Measurements from ENCODE around the gene RYR2. TPM values are rescaled to one million over a fixed set of nuclear protein-coding genes. Genes with fewer than 3 reads are reported as not detected.

The RYR2 gene
- total and polyA plus RNA-seq, 8 donors = 1.6 to 6.9 (median 4.4) TPM

GRCh38 chr1:237638555-237638954, 596.6 kb downstream of the RYR2 start:
- Histone ChIP-seq H3K27ac (no peak overlapping the region), H3K9me3 (no peaks in the 10 kb centered on the region), H3K4me3 (no peak overlapping the region), H3K27me3 (no peaks in the 10 kb centered on the region), H3K36me3 (no peaks in the 10 kb centered on the region), H3K4me1 (no peaks in the 10 kb centered on the region)
- 87 to 93% methylated on average over 1 of the region's 1 CpG for WGBS, 2 donors
- intact Hi-C loops (cut with DNase I) = no loop called here
- DNase-seq (no peak), ATAC-seq (no peak), FAIRE-seq (no peak)
- TF ChIP-seq, protein P1, sequence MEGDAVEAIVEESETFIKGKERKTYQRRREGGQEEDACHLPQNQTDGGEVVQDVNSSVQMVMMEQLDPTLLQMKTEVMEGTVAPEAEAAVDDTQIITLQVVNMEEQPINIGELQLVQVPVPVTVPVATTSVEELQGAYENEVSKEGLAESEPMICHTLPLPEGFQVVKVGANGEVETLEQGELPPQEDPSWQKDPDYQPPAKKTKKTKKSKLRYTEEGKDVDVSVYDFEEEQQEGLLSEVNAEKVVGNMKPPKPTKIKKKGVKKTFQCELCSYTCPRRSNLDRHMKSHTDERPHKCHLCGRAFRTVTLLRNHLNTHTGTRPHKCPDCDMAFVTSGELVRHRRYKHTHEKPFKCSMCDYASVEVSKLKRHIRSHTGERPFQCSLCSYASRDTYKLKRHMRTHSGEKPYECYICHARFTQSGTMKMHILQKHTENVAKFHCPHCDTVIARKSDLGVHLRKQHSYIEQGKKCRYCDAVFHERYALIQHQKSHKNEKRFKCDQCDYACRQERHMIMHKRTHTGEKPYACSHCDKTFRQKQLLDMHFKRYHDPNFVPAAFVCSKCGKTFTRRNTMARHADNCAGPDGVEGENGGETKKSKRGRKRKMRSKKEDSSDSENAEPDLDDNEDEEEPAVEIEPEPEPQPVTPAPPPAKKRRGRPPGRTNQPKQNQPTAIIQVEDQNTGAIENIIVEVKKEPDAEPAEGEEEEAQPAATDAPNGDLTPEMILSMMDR (IDR thresholded peaks at IDR 0.05) = no peak

DNA sequence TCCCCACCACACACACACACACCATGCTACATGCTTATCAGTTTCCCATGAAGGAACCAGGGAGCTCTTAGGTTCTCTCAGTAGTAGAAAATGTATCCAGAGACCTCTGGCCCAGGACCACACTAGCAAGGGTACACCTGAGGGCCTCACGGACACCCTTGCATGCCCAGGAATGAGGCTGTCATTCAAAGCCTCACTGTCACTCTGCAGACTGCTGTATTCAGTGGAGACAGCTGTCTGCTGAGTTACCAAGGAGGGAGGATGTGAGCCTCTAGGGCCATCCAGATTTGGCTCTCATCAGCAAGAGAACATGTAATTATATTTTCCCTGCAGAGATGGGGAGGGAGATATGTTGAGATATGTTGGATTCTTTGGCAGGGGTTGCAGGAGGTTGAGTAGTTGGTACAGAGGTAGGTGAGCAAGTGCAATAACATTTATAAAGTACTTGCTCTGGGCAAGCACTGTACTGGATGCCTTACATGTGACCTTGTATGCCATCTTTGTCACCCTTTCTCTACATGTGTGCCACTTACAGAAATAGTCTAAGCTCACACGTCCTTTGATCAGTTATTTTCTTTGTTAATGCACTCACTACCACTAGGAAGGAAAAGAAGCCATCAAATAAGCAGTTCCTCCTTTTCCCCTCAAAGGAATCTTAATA, 598.2 kb downstream of the RYR2 start:
- intact Hi-C loops (cut with DNase I) = no loop called here
- no peaks in the 10 kb centered on the region for H3K36me3 ChIP-seq
- H3K27ac ChIP-seq = no peak overlapping the region
- H3K4me3 ChIP-seq = no peak overlapping the region
- WGBS, 2 donors = 62 to 67% methylated on average over 2 of the region's 2 CpGs
- no peak for FAIRE-seq
- H3K9me3 ChIP-seq = no peaks in the 10 kb centered on the region
- no peak for DNase-seq
- no peak for ATAC-seq
- H3K27me3 ChIP-seq = no peaks in the 10 kb centered on the region
- TF ChIP-seq, protein P1 (IDR thresholded peaks at IDR 0.05) = no peak
- no peaks in the 10 kb centered on the region for H3K4me1 ChIP-seq

- Histone ChIP-seq H3K9me3 (no peaks in the 10 kb centered on the region), H3K27ac (no peak overlapping the region), H3K27me3 (no peaks in the 10 kb centered on the region), H3K4me1 (no peaks in the 10 kb centered on the region), H3K36me3 (no peaks in the 10 kb centered on the region), H3K4me3 (no peak overlapping the region)
- ATAC-seq = no peak
- no peak for DNase-seq
- 50 to 61% methylated on average over 2 of the region's 2 CpGs for WGBS, 2 donors
- TF ChIP-seq, protein P1 (IDR thresholded peaks at IDR 0.05) = no peak
- intact Hi-C loops (cut with DNase I) = no loop called here
- no peak for FAIRE-seq
Measured at GRCh38 chr1:237640966-237641365, 599.0 kb downstream of the RYR2 start.

DNA sequence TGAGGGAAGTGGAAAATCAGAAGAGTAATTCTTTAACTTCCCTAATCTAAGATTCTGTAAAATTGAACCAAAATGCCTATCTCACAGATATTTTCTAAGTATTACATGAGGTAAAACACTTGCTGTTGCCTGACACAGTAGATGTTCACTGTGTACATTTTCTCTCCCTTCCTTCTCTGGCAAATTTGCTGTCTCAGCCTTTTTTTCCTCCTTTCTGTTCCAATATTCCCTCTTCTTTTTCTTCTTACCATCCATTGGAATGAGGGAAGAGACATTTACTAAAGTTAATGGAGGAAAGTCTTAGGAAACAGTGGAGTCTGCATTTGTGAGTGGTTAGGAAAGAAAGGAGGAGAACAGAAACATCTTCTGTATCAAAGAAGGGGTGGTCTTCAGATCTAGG, 608.8 kb downstream of the RYR2 start:
- DNase-seq (no peak), FAIRE-seq (no peak), ATAC-seq (no peak)
- intact Hi-C loops (cut with DNase I) = no loop called here
- Histone ChIP-seq H3K4me1 (no peaks in the 10 kb centered on the region), H3K27ac (no peak overlapping the region), H3K9me3 (no peaks in the 10 kb centered on the region), H3K27me3 (no peaks in the 10 kb centered on the region), H3K36me3 (no peaks in the 10 kb centered on the region), H3K4me3 (no peak overlapping the region)
- TF ChIP-seq, protein P1 (IDR thresholded peaks at IDR 0.05) = no peak

DNA sequence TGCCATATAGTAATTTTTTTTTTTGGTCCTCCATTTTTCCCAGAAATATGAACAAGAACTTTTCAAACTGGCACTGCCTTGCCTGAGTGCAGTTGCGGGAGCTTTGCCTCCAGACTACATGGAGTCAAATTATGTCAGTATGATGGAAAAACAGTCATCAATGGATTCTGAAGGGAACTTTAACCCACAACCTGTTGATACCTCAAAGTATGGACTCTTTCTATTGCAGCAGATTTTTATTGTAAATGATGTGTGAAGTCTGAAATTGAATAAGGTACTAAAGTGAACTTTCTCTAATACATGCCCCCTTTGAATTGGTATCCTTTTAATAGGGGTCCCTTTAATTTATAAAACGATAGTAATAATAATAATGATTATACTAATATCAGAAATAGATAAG, 613.8 kb downstream of the RYR2 start:
- no peaks in the 10 kb centered on the region for H3K27me3 ChIP-seq
- no peaks in the 10 kb centered on the region for H3K36me3 ChIP-seq
- no peak overlapping the region for H3K27ac ChIP-seq
- FAIRE-seq (no peak), DNase-seq (no peak), ATAC-seq (no peak)
- H3K9me3 ChIP-seq = no peaks in the 10 kb centered on the region
- TF ChIP-seq, protein P1 (IDR thresholded peaks at IDR 0.05) = no peak
- H3K4me3 ChIP-seq = no peak overlapping the region
- intact Hi-C loops (cut with DNase I) = no loop called here
- H3K4me1 ChIP-seq = no peaks in the 10 kb centered on the region
- 59 to 77% methylated on average over 2 of the region's 2 CpGs for WGBS, 2 donors

Data from pancreas (tissue), 10 donors.